ENCODE results near the gene HRC. TPM values are rescaled to one million over a fixed set of nuclear protein-coding genes. Genes with fewer than 3 reads are reported as not detected.

The HRC gene
- polyA plus RNA-seq, 1 of the 3 experiments (the other 2 are of a cell fraction) = not detected

DNA sequence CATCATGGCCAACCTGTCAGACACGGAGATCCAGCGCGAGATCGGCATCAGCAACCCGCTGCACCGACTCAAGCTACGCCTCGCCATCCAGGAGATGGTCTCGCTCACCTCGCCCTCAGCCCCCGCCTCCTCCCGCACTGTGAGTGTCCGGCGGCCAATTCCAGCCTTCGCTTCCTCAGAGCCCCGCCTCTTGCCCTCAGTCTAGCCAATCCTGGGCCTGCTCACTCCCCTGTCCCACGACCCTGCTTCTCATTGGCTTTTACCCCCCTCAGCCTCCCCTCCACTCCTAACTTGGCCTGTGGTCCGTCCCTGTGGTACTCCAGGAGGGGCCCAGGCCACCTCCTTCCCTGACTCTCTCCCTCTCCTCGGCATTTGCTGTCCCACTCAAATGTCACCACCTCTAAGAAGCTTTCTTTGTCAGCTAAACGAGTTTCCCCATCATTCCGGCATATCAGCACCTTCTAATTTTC lies 12.3 kb downstream of the HRC start (continued):
- TF ChIP-seq, protein P1, sequence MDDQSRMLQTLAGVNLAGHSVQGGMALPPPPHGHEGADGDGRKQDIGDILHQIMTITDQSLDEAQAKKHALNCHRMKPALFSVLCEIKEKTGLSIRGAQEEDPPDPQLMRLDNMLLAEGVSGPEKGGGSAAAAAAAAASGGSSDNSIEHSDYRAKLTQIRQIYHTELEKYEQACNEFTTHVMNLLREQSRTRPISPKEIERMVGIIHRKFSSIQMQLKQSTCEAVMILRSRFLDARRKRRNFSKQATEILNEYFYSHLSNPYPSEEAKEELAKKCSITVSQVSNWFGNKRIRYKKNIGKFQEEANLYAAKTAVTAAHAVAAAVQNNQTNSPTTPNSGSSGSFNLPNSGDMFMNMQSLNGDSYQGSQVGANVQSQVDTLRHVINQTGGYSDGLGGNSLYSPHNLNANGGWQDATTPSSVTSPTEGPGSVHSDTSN (IDR thresholded peaks at IDR 0.05) = no peak
- TF ChIP-seq SIN3A (IDR thresholded peaks at IDR 0.05; ENCODE audit: borderline replicate concordance, low read depth, low read length) (peak; percentile 26; the same call in 1 of the 2 replicates), RXRA (IDR thresholded peaks at IDR 0.05; ENCODE audit: borderline replicate concordance, low read depth) (no peak), CHD2 (IDR thresholded peaks at IDR 0.05; ENCODE audit: low read length, partially characterized antibody) (peak; percentile 53), EZH2phosphoT487 (IDR thresholded peaks at IDR 0.05; ENCODE audit: borderline replicate concordance, low read depth) (no peak), FOSL2 (IDR thresholded peaks at IDR 0.05; ENCODE audit: borderline replicate concordance, low read depth) (no peak), GABPA (IDR thresholded peaks at IDR 0.05; ENCODE audit: low read depth) (no peak), TAF1 (IDR thresholded peaks at IDR 0.05; ENCODE audit: borderline replicate concordance, low read depth, low read length) (0 out of 2 replicates have a peak, but pooled peaks have one; percentile 35), MEF2A (IDR thresholded peaks at IDR 0.05; ENCODE audit: borderline replicate concordance, low read depth) (no peak), TCF12 (IDR thresholded peaks at IDR 0.05) (no peak), RCOR1 (IDR thresholded peaks at IDR 0.05; ENCODE audit: low read length) (no peak), ELF1 (IDR thresholded peaks at IDR 0.05) (no peak)

DNA sequence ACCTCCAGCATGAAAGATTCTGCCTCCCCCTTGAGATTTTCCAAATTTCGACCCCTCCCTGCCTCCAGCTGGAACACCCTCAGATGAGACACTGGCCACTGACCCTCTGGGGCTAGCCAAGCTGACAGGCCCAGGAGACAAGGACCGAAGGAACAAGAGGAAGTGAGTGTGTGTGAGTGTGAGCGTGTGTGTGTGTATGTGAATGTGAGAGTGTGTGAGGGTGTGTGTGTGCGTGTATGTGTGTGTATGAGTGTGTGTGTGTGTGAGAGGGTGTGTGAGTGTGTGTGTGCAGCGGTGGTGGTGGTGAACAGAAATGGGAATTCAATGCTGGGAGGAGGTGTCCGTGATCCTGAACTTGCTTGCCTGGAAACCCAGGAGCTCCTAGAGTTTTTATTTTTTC lies 13.8 kb downstream of the HRC start:
- 76% methylated on average over 6 of the region's 6 CpGs for WGBS (ENCODE audit: low lambda C conversion rate)
- Histone ChIP-seq H3K4me3 (ENCODE audit: low read depth in 2 of 2, low read length in 1 of 2) (no peak overlapping the region), H3K36me3 (replicated peaks in 1 of 2; ENCODE audit: control insufficient read depth in 1 of 2, insufficient read depth in 2 of 2, low read length in 1 of 2) (no peaks in the 10 kb centered on the region), H3K9ac (no peak overlapping the region), H3F3A (replicated peaks; ENCODE audit: insufficient read depth) (peaks cover 6% of the 10 kb centered on the region), H3K27ac (ENCODE audit: low read depth in 2 of 2, low read length in 1 of 2) (no peak overlapping the region), H2AFZ (ENCODE audit: low read depth) (no peak overlapping the region), H3K4me1 (ENCODE audit: control insufficient read depth in 1 of 2, insufficient read depth in 2 of 2, low read depth in 1 of 2, low read length in 1 of 2) (peaks cover 3 to 14% of the 10 kb centered on the region in 2 experiments; a peak in 2 of 4 replicates), H3K9me2 (no peaks in the 10 kb centered on the region), H3K9me3 (no peaks in the 10 kb centered on the region), H3K27me3 (ENCODE audit: insufficient read depth) (no peaks in the 10 kb centered on the region), H3K79me2 (ENCODE audit: insufficient read depth) (no peaks in the 10 kb centered on the region), H4K20me1 (ENCODE audit: insufficient read depth) (no peaks in the 10 kb centered on the region), H3K4me2 (no peak overlapping the region)
- ChIA-PET CTCF (interaction anchor here (1.1 to 3.6 kb wide), 4 partner anchors 13 to 57 kb away, joined by 3 to 19 read pairs (median 4); no protein-coding TSS in a partner anchor), POLR2A (no interaction called here)
- TF ChIP-seq CHD2 (IDR thresholded peaks at IDR 0.05; ENCODE audit: low read length, partially characterized antibody) (no peak), MXI1 (IDR thresholded peaks at IDR 0.05; ENCODE audit: low read depth, low read length) (no peak), FOXM1 (IDR thresholded peaks at IDR 0.05; ENCODE audit: low read depth) (no peak), SIN3A (IDR thresholded peaks at IDR 0.05; ENCODE audit: borderline replicate concordance, low read depth, low read length) (no peak), REST (IDR thresholded peaks at IDR 0.05; ENCODE audit: low read depth, low read length) (no peak), EZH2phosphoT487 (IDR thresholded peaks at IDR 0.05; ENCODE audit: borderline replicate concordance, low read depth) (no peak), NRF1 (IDR thresholded peaks at IDR 0.05; ENCODE audit: low read depth, low read length) (no peak), FOXJ3 (CRISPR knock-in tag; IDR thresholded peaks at IDR 0.05) (no peak)
- no peak for DNase-seq
